HS-5 (cell line): Measurements from ENCODE around the gene MBD5.
A peak's percentile ranks its signal among the peaks of the same experiment; 100 is the strongest.

Experiments
- DNase-seq: peaks from one replicate; pipeline ENCODE4 v3.0.0-alpha.2; 2012; ENCODE audit warnings: low read depth

MBD5 gene

DNA sequence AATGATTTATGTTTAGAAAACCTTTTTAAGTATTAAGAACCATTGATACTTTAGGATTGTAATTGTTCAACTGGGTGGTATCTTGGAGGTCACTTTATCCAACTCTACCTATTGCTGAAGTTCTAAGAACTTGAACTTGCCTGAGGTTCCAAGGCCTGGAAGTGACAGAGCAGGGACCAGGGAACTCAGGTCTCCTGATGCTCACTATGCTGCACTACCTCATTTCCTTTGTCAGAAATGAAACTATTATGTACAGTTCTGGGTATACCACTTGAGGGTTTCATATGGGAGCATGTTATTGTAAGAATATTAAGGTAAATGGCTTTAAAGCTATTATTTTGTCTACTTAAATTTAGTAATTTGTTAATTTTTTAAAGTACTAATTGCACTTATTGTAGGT, 3.0 kb downstream of the MBD5 start:
- DNase-seq = no peak

DNA sequence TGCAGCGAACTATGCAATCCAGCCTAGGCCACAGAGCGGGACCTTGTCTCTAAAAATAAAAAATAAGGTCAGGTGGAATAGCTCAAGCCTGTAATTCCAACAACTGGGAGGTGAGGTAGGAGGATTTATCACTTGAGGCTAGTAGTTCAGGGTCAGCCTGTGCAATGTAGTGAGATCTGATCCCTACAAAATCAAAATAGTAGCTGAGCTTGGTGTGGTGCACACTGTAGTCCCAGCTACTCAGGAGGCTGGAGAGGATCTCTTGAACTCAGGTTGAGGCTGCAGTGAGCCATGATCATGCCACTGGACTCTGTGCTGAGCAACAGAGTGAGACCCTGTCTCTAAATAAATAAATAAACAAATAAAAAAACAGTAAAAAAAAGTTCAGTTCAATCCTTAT, 5.7 kb downstream of the MBD5 start:
- no peak for DNase-seq

- DNase-seq = no peak
These were observed 6.9 kb downstream of the MBD5 start for GRCh38 chr2:148027822-148028221.

GRCh38 chr2:148028781-148029180, 7.9 kb downstream of the MBD5 start:
- no peak for DNase-seq

GRCh38 chr2:148031152-148031551, 10.3 kb downstream of the MBD5 start:
- no peak for DNase-seq

DNA sequence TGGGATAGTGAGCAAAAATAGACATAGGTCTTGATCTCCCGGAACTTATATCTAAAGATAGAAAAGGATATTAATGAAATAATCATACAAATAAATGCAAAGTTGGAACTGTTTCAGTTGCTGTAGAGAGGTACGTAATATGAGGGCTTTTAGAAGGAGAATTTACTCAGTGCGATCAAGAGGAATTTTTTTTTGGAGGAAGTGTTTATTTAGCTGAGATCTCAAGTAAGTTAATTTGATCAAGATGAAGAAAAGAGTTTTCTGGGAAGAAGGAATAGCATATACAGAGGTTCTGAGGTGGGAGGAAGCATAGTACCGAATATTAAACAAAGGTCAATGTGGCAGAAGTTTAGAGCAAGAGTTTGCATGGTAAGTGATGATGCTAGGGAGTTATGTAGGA, 11.3 kb downstream of the MBD5 start:
- DNase-seq = no peak

GRCh38 chr2:148039783-148040182, 18.9 kb downstream of the MBD5 start:
- DNase-seq = no peak

- peak; percentile 37 for DNase-seq
These were observed 21.3 kb downstream of the MBD5 start for GRCh38 chr2:148042219-148042618.

GRCh38 chr2:148044322-148044721, 23.4 kb downstream of the MBD5 start:
- no peak for DNase-seq

- no peak for DNase-seq
These were observed 25.9 kb downstream of the MBD5 start for GRCh38 chr2:148046802-148047201.

- no peak for DNase-seq
These were observed 27.8 kb downstream of the MBD5 start for GRCh38 chr2:148048475-148049221.

DNA sequence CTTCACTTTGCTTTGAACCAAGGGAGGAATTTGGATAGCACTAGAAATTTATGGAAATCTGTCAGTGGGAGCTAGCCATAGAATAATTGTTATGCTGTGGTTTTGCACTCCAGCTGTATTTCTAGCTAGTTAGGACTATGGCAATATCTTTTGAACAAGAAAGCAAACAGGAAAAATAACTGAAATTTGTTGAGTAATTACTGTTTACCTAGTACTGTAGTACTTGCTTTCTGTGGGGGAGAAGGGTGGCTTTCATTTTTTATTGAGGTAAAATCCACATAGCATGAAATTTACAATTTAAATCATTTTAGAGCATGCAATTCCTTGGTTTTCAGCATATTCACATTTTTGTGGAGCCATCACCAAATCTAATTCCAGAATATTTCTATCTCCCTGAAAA, 28.4 kb downstream of the MBD5 start:
- DNase-seq = no peak

- DNase-seq = no peak
These were observed 31.8 kb downstream of the MBD5 start for GRCh38 chr2:148052687-148053086.

GRCh38 chr2:148058641-148059040, 37.8 kb downstream of the MBD5 start:
- DNase-seq = no peak

- no peak for DNase-seq
These were observed 42.7 kb downstream of the MBD5 start for GRCh38 chr2:148063633-148064032.

GRCh38 chr2:148065936-148066335, 45.0 kb downstream of the MBD5 start:
- DNase-seq = no peak

DNA sequence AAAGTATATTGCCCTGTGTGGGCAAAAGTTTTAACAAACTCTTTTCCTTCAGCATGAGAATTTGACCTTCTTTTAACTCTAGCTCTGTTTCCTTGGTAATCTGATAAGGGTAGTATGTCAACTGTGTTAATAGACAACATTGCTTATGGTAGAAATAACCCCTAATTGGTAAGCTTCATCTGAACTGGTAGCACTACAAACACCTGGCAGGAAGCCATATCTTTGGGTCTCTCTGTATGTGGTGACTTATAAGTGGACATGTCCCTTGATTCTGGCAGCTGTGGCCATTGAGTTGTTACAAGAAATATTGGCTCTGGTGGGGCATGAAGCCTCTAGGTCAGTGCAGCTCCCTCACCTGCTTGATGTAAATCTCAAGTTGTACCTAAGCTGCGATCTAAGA, 46.9 kb downstream of the MBD5 start:
- no peak for DNase-seq

DNA sequence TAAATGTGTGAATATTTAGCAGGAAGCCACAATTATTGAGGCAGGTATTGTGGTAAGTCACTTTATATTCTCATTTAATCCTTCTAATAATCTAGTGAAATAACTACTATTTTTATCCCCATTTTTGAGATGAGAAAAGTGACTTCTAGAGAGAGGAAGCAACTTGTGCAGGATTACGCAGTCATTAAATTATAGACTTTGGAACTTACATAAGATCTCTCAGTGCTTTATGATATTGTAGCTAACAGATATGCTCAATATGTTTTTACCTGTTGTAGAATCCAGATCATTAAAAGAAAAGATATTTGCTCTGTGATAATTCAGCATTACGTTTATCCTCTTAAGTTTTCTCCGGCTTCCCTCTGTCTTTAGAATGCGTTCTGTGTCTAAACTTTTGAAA, 50.5 kb downstream of the MBD5 start:
- DNase-seq = no peak

GRCh38 chr2:148096012-148096411, 75.1 kb downstream of the MBD5 start:
- no peak for DNase-seq

DNA sequence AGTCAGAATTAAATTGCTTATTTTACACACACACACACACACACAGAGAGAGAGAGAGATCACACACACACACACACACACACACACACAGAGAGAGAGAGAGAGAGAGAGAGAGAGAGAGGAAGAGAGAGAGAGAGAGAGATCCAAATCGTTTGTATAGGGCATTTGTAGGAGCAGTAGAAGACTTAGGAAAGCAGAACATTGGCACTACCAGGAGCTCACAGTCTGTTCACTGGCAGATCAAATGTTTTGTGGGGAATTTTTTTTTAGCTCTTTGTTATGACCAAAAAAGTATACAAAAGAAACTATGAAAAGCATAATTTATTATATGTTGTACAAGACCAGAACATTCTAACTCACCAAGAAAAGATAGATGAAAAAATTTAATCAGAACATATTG, 81.8 kb downstream of the MBD5 start:
- no peak for DNase-seq

DNA sequence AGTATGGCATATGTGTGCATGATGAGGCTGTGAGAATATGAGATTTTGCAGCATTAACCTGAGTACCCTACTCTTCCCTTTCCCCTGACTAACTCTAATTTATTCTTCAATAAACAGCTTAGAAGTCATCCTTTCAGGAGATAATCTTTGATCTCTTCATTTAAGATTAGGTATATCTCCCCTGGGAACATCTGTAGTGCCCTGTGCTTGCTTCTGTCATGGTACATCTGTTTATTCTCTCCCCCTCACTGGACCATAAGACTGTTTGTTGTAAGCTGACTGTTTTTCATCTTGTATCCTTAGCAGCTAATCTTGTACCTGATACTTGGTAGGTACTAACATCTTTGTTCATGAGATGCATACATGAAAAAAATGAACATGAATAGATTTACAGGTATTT, 83.1 kb downstream of the MBD5 start:
- no peak for DNase-seq

GRCh38 chr2:148106331-148106730, 85.4 kb downstream of the MBD5 start:
- DNase-seq = no peak

DNA sequence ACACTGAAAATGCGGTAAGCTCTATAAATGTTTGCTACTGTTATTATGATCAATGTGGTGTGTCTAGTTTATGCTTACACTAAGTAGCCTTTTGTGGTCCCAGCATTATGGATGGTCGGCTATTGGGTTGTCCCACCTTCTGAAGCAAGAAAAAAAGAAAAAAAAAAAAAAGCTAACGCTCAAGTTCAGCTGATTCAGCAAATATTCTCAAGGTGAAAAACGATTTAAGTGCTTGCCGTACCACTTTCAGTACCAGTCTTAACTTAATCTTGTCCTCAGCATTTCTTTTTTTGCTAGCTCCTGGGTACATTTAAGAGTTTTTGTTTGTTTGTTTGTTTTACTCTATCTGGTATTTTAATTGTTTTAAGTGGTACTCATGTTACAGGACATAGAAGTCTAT, 87.5 kb downstream of the MBD5 start:
- DNase-seq = no peak

- DNase-seq = no peak
These were observed 89.3 kb downstream of the MBD5 start for GRCh38 chr2:148110184-148110583.

- no peak for DNase-seq
These were observed 101.9 kb downstream of the MBD5 start for GRCh38 chr2:148122788-148123187.
